Thyroid gland (tissue), 4 donors: ENCODE measurements around the gene SRPRB.

Experiments
- CTCF ChIP-seq, 6 experiments: fragments of 200-600 bp in 3 of 6; fragments of 450-650 bp in 3 of 6; sonication (generic) in 3 of 6; IDR thresholded peaks; one replicate each; pipeline ENCODE4 v1.5.1; 2016 to 2019; ENCODE audit warnings: antibody characterized with exemption in 6 of 6, mild to moderate bottlenecking in 2 of 6, inconsistent platforms in 1 of 6, moderate library complexity in 1 of 6
- POLR2A ChIP-seq, 2 donors: fragments of 450-650 bp; IDR thresholded peaks; one replicate each; pipeline ENCODE4 v1.6.1; 2017; ENCODE audit warnings: antibody characterized with exemption in 2 of 2, mild to moderate bottlenecking in 2 of 2, moderate library complexity in 1 of 2

GRCh38 chr3:133805384-133805701 is 272 bp upstream of the SRPRB start:
- peak in 1 of 6 experiments; percentile 5 for TF ChIP-seq CTCF (IDR thresholded peaks at IDR 0.05)
- TF ChIP-seq POLR2A (IDR thresholded peaks at IDR 0.05) = no peak
